Stimulated activated CD8-positive, alpha-beta memory T cell treated with anti-CD3 and anti-CD28 coated beads, Interleukin-7, amount 100 ng/mL, for 48 hours (primary cell): ENCODE data around the gene MPRIP.
"Not testable (repeated sequence)": the region's sequence is repeated elsewhere in the genome, so short reads cannot be mapped to it uniquely, and the experiment has no call there.

Source experiments
- DNase-seq, 2 donors: peaks; one replicate each; pipeline ENCODE4 v3.0.0-alpha.2; 2020; ENCODE audit warnings: low read depth in 1 of 2; ENCODE audit errors: extremely low read depth in 1 of 2

MPRIP gene

GRCh38 chr17:17011043-17011907 is 31.0 kb upstream of the MPRIP start:
- not testable (repeated sequence) for DNase-seq

GRCh38 chr17:17013828-17014747 is 28.2 kb upstream of the MPRIP start:
- not testable (repeated sequence) for DNase-seq

- not testable (repeated sequence) for DNase-seq
These were observed 27.5 kb upstream of the MPRIP start for GRCh38 chr17:17014748-17015124.

GRCh38 chr17:17015230-17015629 is 27.0 kb upstream of the MPRIP start:
- no peak for DNase-seq

GRCh38 chr17:17016199-17017197 is 25.8 kb upstream of the MPRIP start:
- not testable (repeated sequence) for DNase-seq

GRCh38 chr17:17017343-17018014 is 24.8 kb upstream of the MPRIP start:
- no peak for DNase-seq

- DNase-seq, result no peak
These were observed 24.2 kb upstream of the MPRIP start for GRCh38 chr17:17018021-17018441.

- DNase-seq, result no peak
These were observed 23.4 kb upstream of the MPRIP start for GRCh38 chr17:17018612-17019429.

- no peak for DNase-seq
These were observed 22.9 kb upstream of the MPRIP start for GRCh38 chr17:17019430-17019762.

- DNase-seq, result no peak
These were observed 22.3 kb upstream of the MPRIP start for GRCh38 chr17:17019891-17020456.

- no peak for DNase-seq
These were observed 21.4 kb upstream of the MPRIP start for GRCh38 chr17:17020821-17021193.

GRCh38 chr17:17021194-17021863 is 20.9 kb upstream of the MPRIP start:
- no peak for DNase-seq

- DNase-seq, result no peak
These were observed 20.2 kb upstream of the MPRIP start for GRCh38 chr17:17022011-17022410.

GRCh38 chr17:17022456-17022855 is 19.8 kb upstream of the MPRIP start:
- no peak for DNase-seq

GRCh38 chr17:17024778-17025300 is 17.4 kb upstream of the MPRIP start:
- DNase-seq, result no peak

- no peak for DNase-seq
These were observed 16.6 kb upstream of the MPRIP start for GRCh38 chr17:17025621-17026020.

- DNase-seq, result no peak
These were observed 16.1 kb upstream of the MPRIP start for GRCh38 chr17:17026163-17026562.

GRCh38 chr17:17027442-17028058 is 14.7 kb upstream of the MPRIP start:
- no peak for DNase-seq
